HepG2 (cell line): ENCODE measurements around the gene ANKRD11. TPM values are rescaled to one million over a fixed set of nuclear protein-coding genes. Genes with fewer than 3 reads are reported as not detected.

Source experiments
- ATAC-seq: fragments of 200-7000 bp; cut with Tn5 transposase; 3 replicates; pipeline ENCODE4 v1.9.1; 2020; ENCODE audit warnings: mild to moderate bottlenecking, moderate library complexity
- BruUV-seq: library from RNA; stranded (reverse); fragments of 400-500 nt; replicated peaks from 2 replicates; lab custom pipeline; 2021; lab: Mats Ljungman, UMichigan
- CTCF ChIA-PET: fragments of 300-600 bp; formaldehyde crosslinking; extraction: SDS; loops from one replicate; lab custom pipeline; 2021; ENCODE audit warnings: low total read pairs, inconsistent platforms, low intra/inter-chr PET ratio; lab: Yijun Ruan, JAX
- POLR2A ChIA-PET: fragments of 350-600 bp; sonication (Branson Sonifier 250); formaldehyde crosslinking; loops from one replicate; lab custom pipeline; 2020; ENCODE audit warnings: antibody characterized with exemption, inconsistent platforms; lab: Yijun Ruan, JAX
- DNase-seq: peaks from one replicate; pipeline ENCODE4 v3.0.0-alpha.2; 2015; ENCODE audit warnings: low spot score
- FAIRE-seq: peaks from 3 replicates; lab custom pipeline; 2011; peaks lifted over from hg19 to GRCh38; lab: Jason Lieb, UNC
- H2AFZ ChIP-seq: one replicate; pipeline ENCODE4 v1.6.1; 2011; ENCODE audit warnings: low read length, inconsistent platforms
- H3K27ac ChIP-seq: fragments of 300-600 bp; 3 replicates; pipeline ENCODE4 v1.8.0; 2011; ENCODE audit warnings: mixed run types, mild to moderate bottlenecking, mixed read lengths, low read length, inconsistent platforms; ENCODE audit not compliant: insufficient read depth; ENCODE audit errors: extremely low read length
- H3K27me3 ChIP-seq, 2 experiments: fragments of 200-600 bp in 1 of 2; 2 replicates in 1 of 2; 3 replicates in 1 of 2; pipeline versions ENCODE4 v1.6.0 to v1.8.0; 2011; ENCODE audit warnings: low read length in 2 of 2, mild to moderate bottlenecking in 2 of 2, moderate library complexity in 2 of 2, inconsistent platforms in 1 of 2; ENCODE audit not compliant: insufficient read depth in 2 of 2, control insufficient read depth in 1 of 2
- H3K36me3 ChIP-seq, 2 experiments: fragments of 200-600 bp in 1 of 2; replicated peaks in 1 of 2; 2 replicates in 1 of 2; 3 replicates in 1 of 2; pipeline versions ENCODE4 v1.5.1 to v1.8.0; 2011; ENCODE audit warnings: low read length in 2 of 2, inconsistent platforms in 1 of 2; ENCODE audit not compliant: insufficient read depth in 2 of 2, control insufficient read depth in 1 of 2
- H3K4me1 ChIP-seq: 2 replicates; pipeline ENCODE4 v1.5.1; 2012; ENCODE audit warnings: low read length, inconsistent platforms; ENCODE audit not compliant: insufficient read depth
- H3K4me2 ChIP-seq: 2 replicates; pipeline ENCODE4 v1.6.0; 2011; ENCODE audit warnings: low read depth, low read length, inconsistent platforms
- H3K4me3 ChIP-seq, 3 experiments: fragments of 200-600 bp in 1 of 3; sonication (generic), shearing (Covaris generic) in 1 of 3; replicated peaks in 1 of 3; 2 replicates each; pipeline ENCODE4 v1.5.1; 2011 to 2016; ENCODE audit warnings: low read length in 3 of 3, inconsistent platforms in 2 of 3, low read depth in 2 of 3, mild to moderate bottlenecking in 2 of 3, control low read depth in 1 of 3, mixed read lengths in 1 of 3; ENCODE audit not compliant: insufficient read depth in 1 of 3
- H3K79me2 ChIP-seq: one replicate; pipeline ENCODE4 v1.6.1; 2011; ENCODE audit warnings: low read length, inconsistent platforms; ENCODE audit not compliant: insufficient read depth
- H3K9ac ChIP-seq: 2 replicates; pipeline ENCODE4 v1.6.0; 2011; ENCODE audit warnings: mild to moderate bottlenecking, low read depth, low read length, inconsistent platforms; ENCODE audit not compliant: insufficient read depth
- H3K9me3 ChIP-seq: 2 replicates; pipeline ENCODE4 v1.5.1; 2012; ENCODE audit warnings: mild to moderate bottlenecking, low read length
- H4K20me1 ChIP-seq: 2 replicates; pipeline ENCODE4 v1.6.0; 2011; ENCODE audit warnings: inconsistent platforms, mild to moderate bottlenecking, low read length, moderate library complexity; ENCODE audit not compliant: insufficient read depth
- FOXP4 ChIP-seq: sonication (generic); formaldehyde crosslinking; IDR thresholded peaks from 2 replicates; pipeline ENCODE4 v1.4.0; 2020; ENCODE audit warnings: missing genetic modification reagents
- HES4 ChIP-seq: sonication (generic); formaldehyde crosslinking; IDR thresholded peaks from 2 replicates; pipeline ENCODE4 v1.9.0; 2021; ENCODE audit warnings: mild to moderate bottlenecking, missing genetic modification reagents, borderline replicate concordance
- HNRNPLL ChIP-seq: fragments of 200-400 bp; formaldehyde crosslinking; IDR thresholded peaks from 2 replicates; pipeline ENCODE4 v1.6.1; 2017; ENCODE audit warnings: mild to moderate bottlenecking, low read depth, low read length; ENCODE audit not compliant: poor library complexity, severe bottlenecking
- PRPF4 ChIP-seq: fragments of 200-400 bp; formaldehyde crosslinking; IDR thresholded peaks from 2 replicates; pipeline ENCODE4 v1.6.1; 2016; ENCODE audit warnings: low read length, low read depth; ENCODE audit not compliant: poor library complexity, severe bottlenecking
- YEATS2 ChIP-seq: sonication (generic); formaldehyde crosslinking; IDR thresholded peaks from 2 replicates; pipeline ENCODE4 v1.4.0; 2020; ENCODE audit warnings: missing genetic modification reagents, borderline replicate concordance
- ZNF224 ChIP-seq: sonication (generic); formaldehyde crosslinking; IDR thresholded peaks from 2 replicates; pipeline ENCODE4 v1.5.0; 2020; ENCODE audit warnings: mild to moderate bottlenecking, missing genetic modification reagents
- ZSCAN9 ChIP-seq: IDR thresholded peaks from 2 replicates; pipeline ENCODE4 v1.6.1; 2016; ENCODE audit warnings: borderline replicate concordance
- WGBS: methylation state at CpG from one replicate; pipeline ENCODE4 v1.1.6; 2017; ENCODE audit warnings: low lambda C conversion rate; 5-methylcytosine and 5-hydroxymethylcytosine counted together
- in situ Hi-C: cut with HindIII; loops from 2 replicates; pipeline ENCODE4 v1.10.0; 2017; ENCODE audit warnings: low pct_unique_long_range_greater_than_20kb; ENCODE audit not compliant: extremely low pct_ligation_motif_present
- intact Hi-C: fragments of 100-400 bp; cut with micrococcal nuclease; formaldehyde crosslinking; loops from one replicate; pipeline ENCODE4 v1.10.0; 2022; ENCODE audit not compliant: unreplicated experiment
- polyA plus RNA-seq, 8 experiments: library from polyadenylated mRNA; depleted of rRNA in 3 of 8; stranded (reverse) in 7 of 8; unstranded in 1 of 8; fragments of >200 nt; fragmentation: Illumina TruSeq in 4 of 8; extraction: Trizol in 4 of 8; gene quantifications; 2 replicates each; pipeline versions ENCODE4 v1.2.1 to v1.2.3, GENCODE V29; 2011 to 2016; ENCODE audit warnings: low read depth in 4 of 8, missing spikeins in 1 of 8, mixed read lengths in 1 of 8; ENCODE audit not compliant: insufficient read depth in 1 of 8
- total RNA-seq, 5 experiments: library from RNA; depleted of rRNA; stranded (reverse); fragments of >200 nt; fragmentation: Illumina TruSeq; extraction: Trizol; gene quantifications; 2 replicates each; pipeline ENCODE4 v1.2.3, GENCODE V29; 2016; ENCODE audit warnings: low read depth in 1 of 5
- TF ChIP-seq, protein P1 (sequence below): sonication (generic); formaldehyde crosslinking; IDR thresholded peaks from 2 replicates; pipeline ENCODE4 v1.5.1; 2020; ENCODE audit warnings: mild to moderate bottlenecking, missing genetic modification reagents
- TF ChIP-seq, protein P2 (sequence below): sonication (generic); formaldehyde crosslinking; IDR thresholded peaks from 2 replicates; pipeline ENCODE4 v1.5.1; 2020; ENCODE audit warnings: mild to moderate bottlenecking, missing genetic modification reagents, moderate library complexity
- TF ChIP-seq, protein P3 (sequence below): sonication (generic); formaldehyde crosslinking; IDR thresholded peaks from 2 replicates; pipeline ENCODE4 v1.4.0; 2020; ENCODE audit warnings: mild to moderate bottlenecking, missing genetic modification reagents

Gene ANKRD11
- total and polyA plus RNA-seq, 2 of the 13 experiments (the other 11 are each of a cell fraction or from before 2014, with no cell fraction given): 21.4 to 38.4 TPM

DNA sequence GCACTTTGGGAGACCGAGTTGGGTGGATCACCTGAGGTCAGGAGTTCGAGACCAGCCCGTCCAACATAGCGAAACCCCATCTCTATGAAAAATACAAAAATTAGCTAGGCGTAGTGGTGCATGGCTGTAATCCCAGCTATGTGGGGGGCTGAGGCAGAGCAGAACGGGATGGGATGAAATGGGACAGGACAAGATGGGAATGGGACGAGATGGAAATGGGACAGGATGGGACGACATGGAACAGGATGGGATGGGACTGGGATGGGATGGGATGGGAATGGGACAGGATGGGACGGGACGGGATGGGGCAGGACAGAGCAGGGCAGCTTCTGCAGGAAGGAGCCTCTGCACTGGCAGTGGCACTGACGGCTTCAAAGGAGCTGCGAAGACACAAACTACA lies 106.1 kb downstream of the ANKRD11 start (continued):
- TF ChIP-seq PRPF4 (no peak), FOXP4 (CRISPR knock-in tag) (no peak), HES4 (CRISPR knock-in tag) (no peak), ZNF224 (CRISPR knock-in tag) (no peak)

DNA sequence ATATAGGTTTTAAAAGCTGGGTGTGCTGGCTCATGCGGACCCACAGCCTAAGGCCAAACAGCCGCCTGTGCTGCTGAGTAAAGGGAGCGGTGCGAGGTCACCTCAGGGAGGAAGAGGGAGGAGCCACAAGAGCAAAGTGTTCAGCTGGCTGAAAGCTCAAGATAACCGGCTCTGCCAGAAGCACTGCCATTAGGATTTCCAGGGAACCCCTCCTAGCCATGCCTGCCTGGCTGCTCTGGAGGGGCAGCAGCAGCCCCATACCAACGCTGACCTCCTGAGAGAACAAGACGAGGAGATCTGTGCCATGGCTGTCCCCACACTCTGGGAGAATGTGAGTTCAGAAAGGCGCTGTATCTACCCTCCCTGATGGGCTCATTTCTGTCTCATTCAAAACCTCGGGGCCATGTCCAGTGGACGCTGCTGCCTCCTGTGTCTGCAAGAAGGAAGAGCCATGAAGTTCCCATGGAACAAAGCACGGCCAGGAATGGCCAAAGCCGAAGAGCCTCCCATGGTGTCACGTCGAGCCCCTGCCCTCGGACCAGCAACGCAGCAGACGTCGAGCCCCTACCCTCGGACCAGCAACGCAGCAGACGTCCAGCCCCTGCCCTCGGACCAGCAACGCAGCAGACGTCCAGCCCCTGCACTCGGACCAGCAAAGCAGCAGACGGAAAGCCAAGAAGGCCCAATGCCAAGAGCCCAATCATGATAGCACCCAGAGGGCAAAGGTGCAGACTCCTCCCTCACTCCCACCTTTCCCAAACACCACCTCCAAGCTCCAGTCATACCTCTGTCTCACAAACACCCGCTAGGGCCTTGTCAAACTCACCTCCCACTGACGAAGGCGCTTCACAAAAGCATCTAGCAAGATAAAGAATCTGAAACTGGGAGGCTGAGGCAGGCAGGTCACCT lies 107.0 kb downstream of the ANKRD11 start:
- CTCF ChIA-PET: no interaction called here
- H4K20me1 ChIP-seq: peaks cover 95% of the 10 kb centered on the region
- peak overlapping the region; percentile 9 for H3K27ac ChIP-seq
- H3K4me3 ChIP-seq: peak overlapping the region in 1 of 3 experiments; percentile 2; a peak in 1 of 6 replicates
- peaks cover 95% of the 10 kb centered on the region for H3K79me2 ChIP-seq
- intact Hi-C loops: no loop called here
- peak overlapping the region; percentile 36; the same call in 1 of the 2 replicates for H3K4me2 ChIP-seq
- H3K9me3 ChIP-seq: no peaks in the 10 kb centered on the region
- peak; percentile 54 for FAIRE-seq
- BruUV-seq: no TSS peak
- H2AFZ ChIP-seq: no peak overlapping the region
- in situ Hi-C loops: no loop called here
- WGBS: 49% methylated on average over 27 of the region's 29 CpGs
- POLR2A ChIA-PET: interaction anchor here (1.3 kb wide), 1 partner anchor 12 kb away, joined by 3 read pairs; no protein-coding TSS in a partner anchor
- no peaks in the 10 kb centered on the region for H3K27me3 ChIP-seq
- peak; percentile 45 for DNase-seq
- H3K36me3 ChIP-seq: peaks cover 0 to 6% of the 10 kb centered on the region in 2 experiments; a peak in 3 of 5 replicates
- no peak overlapping the region; the same call in 1 of the 2 replicates for H3K9ac ChIP-seq
- peak; percentile 81 for ATAC-seq
- H3K4me1 ChIP-seq: peaks cover 50% of the 10 kb centered on the region
- TF ChIP-seq, protein P1, sequence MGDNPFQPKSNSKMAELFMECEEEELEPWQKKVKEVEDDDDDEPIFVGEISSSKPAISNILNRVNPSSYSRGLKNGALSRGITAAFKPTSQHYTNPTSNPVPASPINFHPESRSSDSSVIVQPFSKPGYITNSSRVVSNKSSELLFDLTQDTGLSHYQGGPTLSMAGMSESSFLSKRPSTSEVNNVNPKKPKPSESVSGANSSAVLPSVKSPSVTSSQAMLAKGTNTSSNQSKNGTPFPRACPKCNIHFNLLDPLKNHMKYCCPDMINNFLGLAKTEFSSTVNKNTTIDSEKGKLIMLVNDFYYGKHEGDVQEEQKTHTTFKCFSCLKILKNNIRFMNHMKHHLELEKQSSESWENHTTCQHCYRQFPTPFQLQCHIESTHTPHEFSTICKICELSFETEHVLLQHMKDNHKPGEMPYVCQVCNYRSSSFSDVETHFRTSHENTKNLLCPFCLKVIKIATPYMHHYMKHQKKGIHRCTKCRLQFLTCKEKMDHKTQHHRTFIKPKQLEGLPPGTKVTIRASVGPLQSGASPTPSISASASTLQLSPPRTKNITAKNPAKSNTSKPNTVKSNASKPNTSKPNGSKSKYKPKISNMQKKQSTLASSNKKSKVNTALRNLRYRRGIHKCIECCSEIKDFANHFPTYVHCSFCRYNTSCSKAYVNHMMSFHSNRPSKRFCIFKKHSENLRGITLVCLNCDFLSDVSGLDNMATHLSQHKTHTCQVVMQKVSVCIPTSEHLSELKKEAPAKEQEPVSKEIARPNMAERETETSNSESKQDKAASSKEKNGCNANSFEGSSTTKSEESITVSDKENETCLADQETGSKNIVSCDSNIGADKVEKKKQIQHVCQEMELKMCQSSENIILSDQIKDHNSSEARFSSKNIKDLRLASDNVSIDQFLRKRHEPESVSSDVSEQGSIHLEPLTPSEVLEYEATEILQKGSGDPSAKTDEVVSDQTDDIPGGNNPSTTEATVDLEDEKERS (CRISPR knock-in tag): no peak
- no peak for TF ChIP-seq YEATS2 (CRISPR knock-in tag)
- TF ChIP-seq HNRNPLL: peak; percentile 34
- TF ChIP-seq, protein P2, sequence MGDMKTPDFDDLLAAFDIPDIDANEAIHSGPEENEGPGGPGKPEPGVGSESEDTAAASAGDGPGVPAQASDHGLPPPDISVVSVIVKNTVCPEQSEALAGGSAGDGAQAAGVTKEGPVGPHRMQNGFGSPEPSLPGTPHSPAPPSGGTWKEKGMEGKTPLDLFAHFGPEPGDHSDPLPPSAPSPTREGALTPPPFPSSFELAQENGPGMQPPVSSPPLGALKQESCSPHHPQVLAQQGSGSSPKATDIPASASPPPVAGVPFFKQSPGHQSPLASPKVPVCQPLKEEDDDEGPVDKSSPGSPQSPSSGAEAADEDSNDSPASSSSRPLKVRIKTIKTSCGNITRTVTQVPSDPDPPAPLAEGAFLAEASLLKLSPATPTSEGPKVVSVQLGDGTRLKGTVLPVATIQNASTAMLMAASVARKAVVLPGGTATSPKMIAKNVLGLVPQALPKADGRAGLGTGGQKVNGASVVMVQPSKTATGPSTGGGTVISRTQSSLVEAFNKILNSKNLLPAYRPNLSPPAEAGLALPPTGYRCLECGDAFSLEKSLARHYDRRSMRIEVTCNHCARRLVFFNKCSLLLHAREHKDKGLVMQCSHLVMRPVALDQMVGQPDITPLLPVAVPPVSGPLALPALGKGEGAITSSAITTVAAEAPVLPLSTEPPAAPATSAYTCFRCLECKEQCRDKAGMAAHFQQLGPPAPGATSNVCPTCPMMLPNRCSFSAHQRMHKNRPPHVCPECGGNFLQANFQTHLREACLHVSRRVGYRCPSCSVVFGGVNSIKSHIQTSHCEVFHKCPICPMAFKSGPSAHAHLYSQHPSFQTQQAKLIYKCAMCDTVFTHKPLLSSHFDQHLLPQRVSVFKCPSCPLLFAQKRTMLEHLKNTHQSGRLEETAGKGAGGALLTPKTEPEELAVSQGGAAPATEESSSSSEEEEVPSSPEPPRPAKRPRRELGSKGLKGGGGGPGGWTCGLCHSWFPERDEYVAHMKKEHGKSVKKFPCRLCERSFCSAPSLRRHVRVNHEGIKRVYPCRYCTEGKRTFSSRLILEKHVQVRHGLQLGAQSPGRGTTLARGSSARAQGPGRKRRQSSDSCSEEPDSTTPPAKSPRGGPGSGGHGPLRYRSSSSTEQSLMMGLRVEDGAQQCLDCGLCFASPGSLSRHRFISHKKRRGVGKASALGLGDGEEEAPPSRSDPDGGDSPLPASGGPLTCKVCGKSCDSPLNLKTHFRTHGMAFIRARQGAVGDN (CRISPR knock-in tag): peak; percentile 61
- TF ChIP-seq, protein P3, sequence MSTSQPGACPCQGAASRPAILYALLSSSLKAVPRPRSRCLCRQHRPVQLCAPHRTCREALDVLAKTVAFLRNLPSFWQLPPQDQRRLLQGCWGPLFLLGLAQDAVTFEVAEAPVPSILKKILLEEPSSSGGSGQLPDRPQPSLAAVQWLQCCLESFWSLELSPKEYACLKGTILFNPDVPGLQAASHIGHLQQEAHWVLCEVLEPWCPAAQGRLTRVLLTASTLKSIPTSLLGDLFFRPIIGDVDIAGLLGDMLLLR (CRISPR knock-in tag): no peak; the same call in 1 of the 2 replicates
- no peak for TF ChIP-seq ZSCAN9 (CRISPR knock-in tag)
